Activated naive CD4-positive, alpha-beta T cell treated with anti-CD3 and anti-CD28 coated beads, Interleukin-2, amount 50 U/mL, for 24 hours (primary cell): ENCODE results near the gene RUFY1.
A peak's percentile ranks its signal among the peaks of the same experiment; 100 is the strongest.
"Not testable (repeated sequence)": the region's sequence is repeated elsewhere in the genome, so short reads cannot be mapped to it uniquely, and the experiment has no call there.

Experiments used
- H3K27ac Mint-ChIP-seq: one replicate; pipeline ENCODE4 v1.8.0; 2021; ENCODE audit warnings: mild to moderate bottlenecking, mixed read lengths
- H3K27me3 Mint-ChIP-seq: one replicate; pipeline ENCODE4 v1.8.0; 2021; ENCODE audit warnings: mixed read lengths
- H3K36me3 Mint-ChIP-seq: one replicate; pipeline ENCODE4 v1.8.0; 2021; ENCODE audit warnings: mixed read lengths
- H3K4me1 Mint-ChIP-seq: one replicate; pipeline ENCODE4 v1.8.0; 2021; ENCODE audit warnings: mixed read lengths
- H3K4me3 Mint-ChIP-seq: one replicate; pipeline ENCODE4 v1.8.0; 2021; ENCODE audit warnings: mild to moderate bottlenecking, mixed read lengths
- H3K9me3 Mint-ChIP-seq: one replicate; pipeline ENCODE4 v1.8.0; 2021; ENCODE audit warnings: mixed read lengths

The RUFY1 gene

DNA sequence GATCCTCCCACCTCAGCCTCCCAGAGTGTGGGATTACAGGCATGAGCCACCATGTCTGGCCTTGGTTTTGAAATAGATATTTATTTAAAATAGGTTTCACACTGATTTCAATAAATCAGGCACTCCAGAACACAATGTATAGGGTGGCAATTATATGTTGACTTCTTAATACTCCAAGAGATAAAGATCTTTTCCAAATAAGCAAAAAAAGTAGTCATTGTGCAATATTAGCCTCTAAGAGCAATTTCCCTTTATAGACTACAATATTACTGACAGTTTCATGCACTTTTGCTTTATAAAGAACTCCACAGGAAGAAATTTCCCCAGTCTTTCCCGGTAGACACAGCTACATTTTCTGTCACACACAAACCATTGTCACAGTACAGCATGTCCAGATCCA is 23.4 kb upstream of the RUFY1 start:
- Mint-ChIP-seq H3K9me3 (no peaks in the 10 kb centered on the region), H3K4me1 (peaks cover 4% of the 10 kb centered on the region), H3K27ac (peak overlapping the region; percentile 8), H3K36me3 (no peaks in the 10 kb centered on the region), H3K27me3 (no peaks in the 10 kb centered on the region), H3K4me3 (no peak overlapping the region)

DNA sequence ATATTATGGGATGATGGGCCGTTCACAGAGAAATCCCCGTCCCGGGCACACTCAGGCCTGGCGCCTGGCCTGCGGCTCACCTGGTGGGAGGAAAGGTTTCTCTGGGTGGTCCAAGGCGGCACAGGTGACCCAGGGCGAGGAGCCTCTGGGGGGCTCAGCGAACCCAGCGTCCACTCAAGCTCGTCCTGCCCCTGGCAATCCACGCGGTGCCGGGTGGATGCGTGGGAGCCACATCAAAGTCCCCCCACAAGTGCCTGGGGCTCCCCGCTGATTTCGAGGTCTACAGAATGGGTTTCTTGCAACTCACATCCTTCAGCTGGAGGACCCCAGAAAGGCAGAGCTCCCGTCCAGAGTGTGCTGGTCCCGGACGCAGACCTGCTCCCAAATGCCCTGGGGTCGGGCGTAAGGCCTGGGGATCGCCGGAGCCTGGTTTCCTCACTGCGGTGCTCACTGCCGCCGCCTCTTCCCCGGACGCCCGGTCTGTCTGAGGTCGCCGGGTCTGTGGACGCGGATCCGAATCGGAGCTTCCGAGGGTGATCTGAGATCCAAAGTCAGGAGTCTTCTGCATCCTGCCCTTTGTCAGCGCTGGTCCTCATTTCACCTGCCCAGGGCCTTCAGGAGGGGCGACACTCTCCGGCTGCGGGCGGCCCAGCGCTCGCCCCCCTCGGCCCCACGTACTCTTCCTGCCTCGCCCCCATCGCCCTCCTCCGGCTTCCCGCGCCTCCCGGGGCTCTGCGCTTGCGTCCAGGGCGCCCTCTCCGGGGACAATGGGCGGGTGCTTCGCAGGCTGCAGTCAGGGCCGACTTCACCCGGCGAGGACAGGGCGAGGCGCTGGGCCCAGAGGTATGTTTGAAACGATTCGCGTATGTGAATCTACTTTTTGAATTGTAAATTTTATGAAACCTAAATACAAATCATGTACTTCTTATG is 20.0 kb upstream of the RUFY1 start:
- Mint-ChIP-seq H3K9me3 (no peaks in the 10 kb centered on the region), H3K4me1 (peaks cover 11% of the 10 kb centered on the region), H3K27ac (no peak overlapping the region), H3K4me3 (peak overlapping the region; percentile 57), H3K36me3 (no peaks in the 10 kb centered on the region), H3K27me3 (no peaks in the 10 kb centered on the region)

DNA sequence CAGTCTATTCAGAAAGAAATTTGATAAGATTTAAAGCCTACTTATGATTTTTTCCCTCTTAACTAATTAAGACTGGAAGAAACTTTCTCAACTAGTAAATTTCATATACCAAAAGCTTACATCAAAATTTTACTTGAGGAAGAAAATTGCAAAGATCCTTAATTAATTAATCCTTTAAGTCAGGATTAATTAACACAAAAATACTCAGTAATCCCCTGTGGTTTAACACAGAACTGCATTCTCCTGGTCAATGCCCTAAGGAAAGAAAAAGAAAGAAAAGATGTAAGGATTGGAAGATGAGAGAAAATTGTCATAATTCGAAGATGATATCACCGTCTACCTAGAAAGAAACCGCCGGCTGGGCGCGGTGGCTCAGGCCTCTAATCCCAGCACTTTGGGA is 17.3 kb upstream of the RUFY1 start:
- H3K27ac Mint-ChIP-seq, result no peak overlapping the region
- no peaks in the 10 kb centered on the region for H3K9me3 Mint-ChIP-seq
- peaks cover 11% of the 10 kb centered on the region for H3K4me1 Mint-ChIP-seq
- no peaks in the 10 kb centered on the region for H3K36me3 Mint-ChIP-seq
- no peaks in the 10 kb centered on the region for H3K27me3 Mint-ChIP-seq
- no peak overlapping the region for H3K4me3 Mint-ChIP-seq

DNA sequence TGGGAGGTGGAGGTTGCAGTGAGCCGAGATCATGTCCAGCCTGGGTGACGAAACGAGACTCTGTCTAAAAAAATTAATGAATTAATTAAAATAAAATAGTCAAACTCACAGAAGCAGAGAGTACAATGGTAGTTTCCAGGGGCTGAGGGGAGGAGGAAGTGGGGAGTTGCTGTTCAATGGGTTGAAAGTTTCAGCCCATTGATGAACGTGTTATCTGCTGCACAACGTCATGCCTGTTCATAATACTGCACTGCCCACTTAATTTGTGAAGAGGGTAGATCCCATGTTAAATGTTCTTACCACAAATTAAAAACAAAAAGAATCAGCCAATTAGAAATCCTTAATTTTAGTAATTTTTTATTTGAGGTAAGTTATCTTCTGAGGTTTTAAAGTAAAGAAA is 16.4 kb upstream of the RUFY1 start:
- Mint-ChIP-seq H3K4me1 (peaks cover 11% of the 10 kb centered on the region), H3K27ac (no peak overlapping the region), H3K9me3 (no peaks in the 10 kb centered on the region)

GRCh38 chr5:179534431-179534830 is 15.9 kb upstream of the RUFY1 start:
- Mint-ChIP-seq H3K36me3 (peaks cover 4% of the 10 kb centered on the region), H3K27ac (no peak overlapping the region), H3K9me3 (no peaks in the 10 kb centered on the region), H3K27me3 (no peaks in the 10 kb centered on the region), H3K4me3 (peak overlapping the region; percentile 50), H3K4me1 (peaks cover 11% of the 10 kb centered on the region)

More for the DNA sequence above, 16.4 kb upstream of the RUFY1 start:
- Mint-ChIP-seq H3K4me3 (no peak overlapping the region), H3K27me3 (no peaks in the 10 kb centered on the region), H3K36me3 (peaks cover 4% of the 10 kb centered on the region)

GRCh38 chr5:179536676-179537075 is 13.7 kb upstream of the RUFY1 start:
- Mint-ChIP-seq H3K9me3 (no peaks in the 10 kb centered on the region), H3K4me3 (no peak overlapping the region), H3K4me1 (peaks cover 7% of the 10 kb centered on the region), H3K27me3 (no peaks in the 10 kb centered on the region), H3K36me3 (peaks cover 4% of the 10 kb centered on the region), H3K27ac (no peak overlapping the region)

- Mint-ChIP-seq H3K27me3 (no peaks in the 10 kb centered on the region), H3K27ac (no peak overlapping the region), H3K4me3 (no peak overlapping the region), H3K9me3 (no peaks in the 10 kb centered on the region), H3K4me1 (peaks cover 4% of the 10 kb centered on the region), H3K36me3 (peaks cover 4% of the 10 kb centered on the region)
These were observed 8.2 kb upstream of the RUFY1 start for GRCh38 chr5:179542170-179542569.

- not testable (repeated sequence) for H3K4me3 Mint-ChIP-seq, H3K4me1 Mint-ChIP-seq, H3K27me3 Mint-ChIP-seq, H3K27ac Mint-ChIP-seq, H3K9me3 Mint-ChIP-seq, H3K36me3 Mint-ChIP-seq
These were observed 7.1 kb upstream of the RUFY1 start for GRCh38 chr5:179543275-179543674.

GRCh38 chr5:179553006-179553405 is 2.7 kb downstream of the RUFY1 start:
- no peaks in the 10 kb centered on the region for H3K27me3 Mint-ChIP-seq
- peak overlapping the region; percentile 33 for H3K4me3 Mint-ChIP-seq
- H3K9me3 Mint-ChIP-seq, result no peaks in the 10 kb centered on the region
- H3K36me3 Mint-ChIP-seq, result peaks cover 6% of the 10 kb centered on the region
- H3K27ac Mint-ChIP-seq, result no peak overlapping the region
- peaks cover 43% of the 10 kb centered on the region for H3K4me1 Mint-ChIP-seq

GRCh38 chr5:179553875-179554274 is 3.5 kb downstream of the RUFY1 start:
- Mint-ChIP-seq H3K36me3 (peaks cover 6% of the 10 kb centered on the region), H3K27ac (no peak overlapping the region), H3K9me3 (no peaks in the 10 kb centered on the region)

GRCh38 chr5:179554981-179555380 is 4.6 kb downstream of the RUFY1 start:
- Mint-ChIP-seq H3K4me1 (peaks cover 47% of the 10 kb centered on the region), H3K36me3 (peaks cover 6% of the 10 kb centered on the region), H3K9me3 (no peaks in the 10 kb centered on the region), H3K27me3 (no peaks in the 10 kb centered on the region), H3K27ac (no peak overlapping the region), H3K4me3 (no peak overlapping the region)

More at GRCh38 chr5:179553875-179554274, 3.5 kb downstream of the RUFY1 start:
- Mint-ChIP-seq H3K27me3 (no peaks in the 10 kb centered on the region), H3K4me1 (peaks cover 49% of the 10 kb centered on the region), H3K4me3 (peak overlapping the region; percentile 47)

DNA sequence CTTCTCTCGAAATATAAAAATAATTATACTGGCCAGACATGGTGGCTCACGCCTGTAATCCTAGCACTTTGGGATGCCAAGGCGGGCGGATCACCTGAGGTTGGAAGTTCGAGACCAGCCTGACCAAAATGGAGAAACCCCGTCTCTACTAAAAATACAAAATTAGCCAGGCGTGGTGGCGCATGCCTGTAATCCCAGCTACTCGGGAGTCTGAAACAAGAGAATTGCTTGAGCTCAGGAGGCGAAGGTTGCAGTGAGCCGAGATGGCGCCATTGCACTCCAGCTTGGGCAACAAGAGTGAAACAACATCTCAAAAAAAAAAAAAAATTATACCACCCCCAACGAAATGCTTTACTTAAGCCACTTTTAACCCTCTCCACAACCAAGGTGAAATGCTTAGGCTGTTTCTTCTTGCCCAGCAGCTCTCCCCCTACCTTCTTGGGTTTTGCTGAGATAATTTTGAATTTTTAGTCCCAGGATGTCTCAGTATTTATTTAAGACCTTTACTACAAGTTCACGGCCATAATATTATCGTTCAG is 8.0 kb downstream of the RUFY1 start:
- Mint-ChIP-seq H3K4me1 (peaks cover 31% of the 10 kb centered on the region), H3K4me3 (peak overlapping the region; percentile 89)
- not testable (repeated sequence) for H3K27ac Mint-ChIP-seq, H3K36me3 Mint-ChIP-seq, H3K27me3 Mint-ChIP-seq, H3K9me3 Mint-ChIP-seq

GRCh38 chr5:179558932-179559283 is 8.6 kb downstream of the RUFY1 start:
- H3K27ac Mint-ChIP-seq, result peak overlapping the region; percentile 6
- peak overlapping the region; percentile 89 for H3K4me3 Mint-ChIP-seq
- H3K4me1 Mint-ChIP-seq, result peaks cover 25% of the 10 kb centered on the region
- no peaks in the 10 kb centered on the region for H3K9me3 Mint-ChIP-seq
- H3K36me3 Mint-ChIP-seq, result peaks cover 2% of the 10 kb centered on the region
- no peaks in the 10 kb centered on the region for H3K27me3 Mint-ChIP-seq

- Mint-ChIP-seq H3K27ac (peak overlapping the region; percentile 6), H3K36me3 (peaks cover 2% of the 10 kb centered on the region), H3K4me3 (peak overlapping the region; percentile 89), H3K27me3 (no peaks in the 10 kb centered on the region), H3K4me1 (peaks cover 21% of the 10 kb centered on the region), H3K9me3 (no peaks in the 10 kb centered on the region)
These were observed 9.2 kb downstream of the RUFY1 start for GRCh38 chr5:179559284-179560252.

DNA sequence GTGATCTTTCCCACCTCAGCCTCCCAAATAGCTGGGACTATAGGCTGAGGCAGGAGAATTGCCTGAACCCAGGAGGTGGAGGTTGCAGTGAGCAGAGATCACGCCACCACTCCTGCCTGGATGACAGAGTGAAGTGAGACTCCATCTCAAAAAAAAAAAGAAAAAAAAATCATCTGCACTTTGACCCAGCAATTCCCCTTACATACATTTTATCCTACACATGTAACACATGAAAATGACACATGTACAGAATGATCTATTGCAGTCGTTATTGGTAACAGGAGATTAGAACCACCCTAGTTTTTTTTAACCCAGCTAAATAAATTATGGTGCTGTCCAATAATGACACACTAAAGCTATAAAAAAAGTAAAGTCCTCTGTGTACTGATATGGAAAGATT is 14.2 kb downstream of the RUFY1 start:
- Mint-ChIP-seq H3K36me3 (peaks cover 12% of the 10 kb centered on the region), H3K27ac (no peak overlapping the region), H3K27me3 (no peaks in the 10 kb centered on the region), H3K4me1 (no peaks in the 10 kb centered on the region), H3K4me3 (no peak overlapping the region), H3K9me3 (no peaks in the 10 kb centered on the region)
